GM11168 (cell line): ENCODE measurements around the gene ETS1.

ENCODE experiments used
- in situ Hi-C: fragments of 300-500 bp; cut with MboI; formaldehyde crosslinking; loops from one replicate; pipeline ENCODE4 v1.12.0; 2022; ENCODE audit warnings: low sequenced_read_pairs; ENCODE audit not compliant: unreplicated experiment

Gene ETS1

GRCh38 chr11:128550261-128550821 is 37.0 kb downstream of the ETS1 start:
- in situ Hi-C loops, result no loop called here

- in situ Hi-C loops, result no loop called here
Observed at GRCh38 chr11:128549256-128549944, 38.0 kb downstream of the ETS1 start.

- in situ Hi-C loops, result no loop called here
Observed at GRCh38 chr11:128548649-128549255, 38.6 kb downstream of the ETS1 start.

GRCh38 chr11:128547946-128548648 is 39.3 kb downstream of the ETS1 start:
- in situ Hi-C loops, result no loop called here

GRCh38 chr11:128546916-128547315 is 40.4 kb downstream of the ETS1 start:
- in situ Hi-C loops, result no loop called here

- in situ Hi-C loops, result no loop called here
Observed at GRCh38 chr11:128544471-128545051, 42.8 kb downstream of the ETS1 start.

GRCh38 chr11:128540469-128540868 is 46.9 kb downstream of the ETS1 start:
- in situ Hi-C loops, result no loop called here

GRCh38 chr11:128536506-128536905 is 50.9 kb downstream of the ETS1 start:
- in situ Hi-C loops, result no loop called here

GRCh38 chr11:128535468-128536457 is 51.6 kb downstream of the ETS1 start:
- in situ Hi-C loops, result no loop called here

GRCh38 chr11:128533472-128533871 is 53.9 kb downstream of the ETS1 start:
- in situ Hi-C loops, result no loop called here

- in situ Hi-C loops, result no loop called here
Observed at GRCh38 chr11:128532572-128533091, 54.7 kb downstream of the ETS1 start.

GRCh38 chr11:128532016-128532571 is 55.3 kb downstream of the ETS1 start:
- in situ Hi-C loops, result no loop called here

- in situ Hi-C loops, result no loop called here
Observed at GRCh38 chr11:128531588-128531987, 55.8 kb downstream of the ETS1 start.

GRCh38 chr11:128530118-128531074 is 57.0 kb downstream of the ETS1 start:
- in situ Hi-C loops, result no loop called here

GRCh38 chr11:128528294-128528693 is 59.1 kb downstream of the ETS1 start:
- in situ Hi-C loops, result no loop called here

- in situ Hi-C loops, result no loop called here
Observed at GRCh38 chr11:128527046-128527445, 60.3 kb downstream of the ETS1 start.

- in situ Hi-C loops, result no loop called here
Observed at GRCh38 chr11:128525411-128526243, 61.7 kb downstream of the ETS1 start.
